GM21619 (cell line): ENCODE results near the gene MRPS18A.
A peak's percentile ranks its signal among the peaks of the same experiment; 100 is the strongest.

ENCODE experiments used
- ATAC-seq: cut with Tn5 transposase; IDR thresholded peaks from one replicate; pipeline ENCODE4 v1.9.1; 2021; ENCODE audit not compliant: unreplicated experiment

MRPS18A gene

DNA sequence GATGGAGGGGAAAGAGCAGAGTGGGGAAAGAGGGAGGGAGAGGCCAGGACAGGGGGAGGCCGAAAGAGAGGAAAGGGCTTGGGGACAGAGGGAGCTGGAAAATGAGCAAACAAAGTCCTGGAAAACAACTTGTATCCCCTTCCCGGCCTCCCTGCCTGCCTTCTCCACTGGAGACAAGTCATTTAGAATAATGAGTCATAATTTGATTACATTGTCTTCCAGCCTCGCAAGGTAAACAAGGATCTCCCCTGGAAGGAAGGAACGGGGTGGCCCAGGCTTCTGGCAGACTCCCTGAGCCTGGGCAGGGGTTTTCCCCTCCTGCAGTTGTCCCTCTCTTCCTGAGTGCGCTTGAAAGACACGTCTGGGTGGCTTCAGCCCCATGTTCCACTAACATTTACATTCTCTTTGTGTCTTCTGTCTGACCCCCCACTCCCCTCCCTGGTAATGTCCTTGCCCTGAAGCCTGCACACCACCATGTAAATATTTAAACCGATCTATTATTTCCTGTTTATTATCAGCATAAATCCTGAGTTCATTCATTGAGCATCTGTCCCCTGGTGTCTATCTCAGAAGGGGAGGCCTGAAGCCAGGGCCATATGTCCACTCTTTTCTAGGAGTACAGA, 12.1 kb upstream of the MRPS18A start:
- no peak for ATAC-seq

DNA sequence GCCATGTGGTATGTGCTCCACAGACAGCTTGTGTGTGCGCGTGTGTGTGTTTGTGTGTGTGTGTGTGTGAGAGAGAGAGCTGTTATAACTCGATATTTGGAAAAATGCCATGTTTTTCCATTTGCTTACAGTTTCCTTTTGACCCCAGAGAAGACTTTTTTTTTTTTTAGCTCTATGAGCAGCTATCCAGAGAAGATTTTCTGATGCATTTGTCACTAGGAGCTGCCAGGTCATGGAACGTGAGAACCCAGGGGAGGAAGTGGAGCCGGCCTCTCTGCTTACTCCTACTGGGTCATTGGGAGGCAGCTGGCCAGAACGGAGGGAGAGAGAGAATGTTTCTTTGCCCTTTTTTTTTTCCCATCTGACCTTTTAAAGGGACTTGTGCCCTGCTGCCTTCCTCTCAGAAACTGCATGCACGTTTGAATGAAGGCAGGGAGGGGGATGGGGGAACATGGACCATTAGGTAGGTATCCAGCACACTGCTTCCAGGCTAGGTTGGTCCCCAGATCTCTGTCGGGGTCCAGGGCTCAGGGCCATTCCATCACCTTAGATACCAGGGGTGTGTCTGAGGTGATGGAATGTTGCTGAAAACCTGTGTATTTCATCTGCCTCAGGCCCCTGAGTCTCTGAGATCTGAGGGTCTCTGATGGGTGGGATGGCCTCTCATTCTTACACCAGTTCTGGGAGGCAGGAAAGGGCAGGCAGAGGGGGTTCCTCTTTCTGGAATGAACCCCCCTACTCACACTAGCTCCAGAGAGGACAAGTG, 11.2 kb upstream of the MRPS18A start:
- ATAC-seq: no peak

DNA sequence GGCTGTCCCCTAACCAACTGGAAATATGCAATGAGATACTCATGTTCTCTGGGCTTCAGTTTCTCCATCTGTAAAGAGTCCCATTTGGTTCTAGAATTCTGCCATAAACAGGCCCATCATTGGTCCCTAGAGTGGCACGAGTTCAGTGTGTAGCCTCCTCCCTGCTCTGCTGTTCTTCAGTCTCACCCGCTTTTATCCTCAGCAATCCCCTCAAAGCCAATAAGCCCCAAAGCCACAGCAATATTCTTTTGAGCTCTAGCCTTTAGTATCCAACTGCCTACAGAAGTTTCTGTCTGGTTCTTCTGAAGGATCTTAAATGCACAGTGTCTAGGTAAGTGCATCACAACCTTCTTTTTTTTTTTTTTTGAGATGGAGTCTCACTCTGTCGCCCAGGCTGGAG, 9.8 kb upstream of the MRPS18A start:
- ATAC-seq: no peak

GRCh38 chr6:43695967-43696291, 8.3 kb upstream of the MRPS18A start:
- no peak for ATAC-seq

- ATAC-seq: no peak
Measured at GRCh38 chr6:43695215-43695966, 7.8 kb upstream of the MRPS18A start.

GRCh38 chr6:43689421-43689820, 1.8 kb upstream of the MRPS18A start:
- ATAC-seq: no peak

GRCh38 chr6:43687079-43687436, 533 bp downstream of the MRPS18A start:
- ATAC-seq: no peak

DNA sequence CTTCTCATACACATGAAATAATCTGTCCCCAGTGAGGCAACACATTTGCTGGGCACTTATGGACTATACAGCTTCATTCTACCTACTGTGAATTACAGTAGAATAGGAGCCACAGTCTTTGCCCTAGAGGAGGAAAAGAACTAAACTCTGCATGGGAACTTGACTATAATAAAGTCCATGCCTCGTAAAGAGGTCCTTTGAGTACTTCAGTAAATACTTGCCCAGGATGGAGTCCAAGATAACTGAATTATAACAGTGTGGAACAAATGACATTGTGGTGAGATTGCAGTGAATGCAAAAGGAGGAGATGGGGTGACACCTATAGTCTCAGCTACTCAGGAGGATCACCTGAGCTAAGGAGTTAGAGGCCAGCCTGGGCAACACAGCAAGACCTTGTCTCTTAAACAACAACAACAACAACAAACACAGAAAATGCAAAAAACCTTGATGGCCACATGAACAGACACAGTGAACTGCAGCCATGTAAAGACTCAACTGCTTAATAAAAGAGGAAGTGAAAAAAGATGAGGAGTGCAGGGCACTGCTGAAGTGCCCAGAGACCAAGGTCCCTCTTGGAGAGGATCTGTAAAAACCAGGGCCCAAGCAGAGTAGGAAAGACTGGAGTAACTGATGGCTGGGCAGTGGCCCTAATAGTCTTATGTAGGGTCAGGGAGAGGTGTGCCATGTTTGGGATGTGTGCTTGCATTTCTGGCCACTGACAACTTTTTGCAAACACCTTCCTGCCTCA, 3.7 kb downstream of the MRPS18A start:
- peak; percentile 67 for ATAC-seq

GRCh38 chr6:43682724-43683429, 4.7 kb downstream of the MRPS18A start:
- no peak for ATAC-seq

DNA sequence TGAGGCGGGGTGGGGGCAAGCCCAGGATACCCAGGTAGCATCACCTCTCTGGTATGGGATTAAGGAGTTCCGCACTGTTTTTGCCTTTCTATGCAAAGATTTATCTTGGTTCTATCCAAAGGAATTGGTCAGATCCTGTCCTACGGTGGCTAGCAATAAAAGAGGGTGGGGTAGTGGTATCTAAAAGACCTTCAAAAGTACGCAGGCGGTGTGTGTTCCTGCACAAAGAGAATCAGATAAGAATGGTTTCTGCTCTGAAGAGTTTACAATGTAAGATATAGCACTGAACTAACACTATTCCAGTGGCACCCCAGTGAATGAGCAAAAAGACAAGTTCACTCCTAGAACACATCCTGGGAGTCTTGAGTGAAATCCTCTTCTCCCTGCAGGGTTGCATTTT, 6.3 kb downstream of the MRPS18A start:
- no peak for ATAC-seq

GRCh38 chr6:43680308-43681200, 7.0 kb downstream of the MRPS18A start:
- ATAC-seq: no peak

DNA sequence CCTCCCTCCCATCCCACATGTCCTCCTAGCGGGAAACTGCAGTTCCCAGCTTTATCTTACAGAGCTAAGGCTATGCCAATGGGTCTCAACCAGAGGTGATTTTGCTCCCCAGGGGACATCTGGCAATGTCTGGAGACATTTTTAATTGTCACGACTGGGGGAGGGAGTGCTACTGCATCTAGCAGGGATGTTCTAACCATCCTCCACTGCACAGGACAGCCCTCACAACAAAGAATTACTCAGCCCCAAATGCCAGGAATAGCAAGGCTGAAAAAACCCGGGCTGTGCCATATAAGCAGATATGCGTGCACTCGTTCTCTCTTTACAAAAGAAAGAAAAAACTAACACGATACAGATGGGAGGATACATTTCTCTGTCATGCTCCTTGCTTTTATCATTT, 8.5 kb downstream of the MRPS18A start:
- no peak for ATAC-seq

DNA sequence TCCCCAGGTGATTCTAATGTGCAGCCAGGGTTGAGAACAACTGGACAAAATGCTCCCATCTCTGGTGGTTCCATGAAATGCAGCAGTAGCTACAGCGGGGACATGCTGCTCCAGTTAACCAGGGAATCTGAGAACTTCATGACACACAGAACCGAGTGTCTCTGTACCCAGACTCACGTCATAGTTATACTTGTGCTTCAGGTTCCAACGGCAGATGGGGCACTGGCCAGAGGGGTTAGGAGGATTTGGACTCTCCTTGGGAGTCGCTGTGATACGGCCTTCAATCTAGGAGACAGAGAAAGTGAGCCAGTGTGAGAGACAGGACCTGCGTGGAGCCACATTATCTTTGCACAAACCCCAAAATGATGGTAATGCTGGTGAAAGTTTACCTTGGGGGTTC, 9.2 kb downstream of the MRPS18A start:
- no peak for ATAC-seq

DNA sequence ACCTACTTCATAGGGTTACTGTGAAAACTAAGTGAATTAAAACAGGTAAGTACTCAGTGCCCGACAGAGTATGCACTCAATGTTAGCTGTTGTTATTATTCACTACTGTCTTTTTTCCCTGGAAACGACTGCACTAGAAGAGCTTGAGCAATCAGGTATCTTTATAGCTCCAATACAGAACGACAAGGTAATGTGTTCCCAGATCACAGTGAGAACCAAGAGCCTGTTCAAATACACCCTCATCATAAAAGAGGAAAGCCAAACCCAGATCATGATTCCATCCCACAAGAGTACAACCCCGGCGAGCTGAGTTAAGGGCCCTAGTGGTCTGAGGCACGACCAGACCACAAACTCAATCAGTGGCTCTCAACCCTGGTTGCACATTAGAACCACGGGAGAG, 9.8 kb downstream of the MRPS18A start:
- ATAC-seq: no peak

DNA sequence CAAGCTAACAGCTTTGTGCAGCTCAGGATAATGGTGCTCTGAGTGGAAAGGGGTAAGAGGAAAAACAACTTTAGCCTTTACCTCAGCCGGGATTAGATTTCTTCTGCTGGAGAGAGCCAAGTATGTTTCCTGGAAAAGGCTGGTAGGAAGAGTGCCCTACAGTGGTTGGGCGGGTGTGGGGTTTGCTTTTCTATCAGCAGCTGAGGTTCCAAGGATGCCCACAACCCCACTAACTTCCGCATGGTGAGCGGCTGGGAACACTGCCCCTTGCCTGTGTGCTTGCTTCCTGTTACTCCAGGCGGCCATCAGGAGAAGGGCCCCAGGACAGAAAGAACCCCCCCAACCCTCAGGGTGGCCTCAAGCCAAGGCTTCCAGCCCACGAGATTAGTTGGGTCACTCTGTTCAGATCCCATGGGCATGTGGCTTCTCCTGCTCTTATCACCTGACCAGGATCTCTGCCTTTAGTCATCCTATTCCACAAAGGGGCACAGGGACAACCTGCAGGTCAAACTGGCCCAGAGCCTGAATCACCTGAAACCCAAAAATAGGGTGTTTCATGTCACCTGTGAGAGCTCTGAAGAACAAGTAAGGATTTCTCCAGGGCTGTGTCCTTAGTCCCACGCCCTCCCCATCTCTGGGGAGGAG, 10.5 kb downstream of the MRPS18A start:
- no peak for ATAC-seq

- no peak for ATAC-seq
Measured at GRCh38 chr6:43674921-43675320, 12.7 kb downstream of the MRPS18A start.

DNA sequence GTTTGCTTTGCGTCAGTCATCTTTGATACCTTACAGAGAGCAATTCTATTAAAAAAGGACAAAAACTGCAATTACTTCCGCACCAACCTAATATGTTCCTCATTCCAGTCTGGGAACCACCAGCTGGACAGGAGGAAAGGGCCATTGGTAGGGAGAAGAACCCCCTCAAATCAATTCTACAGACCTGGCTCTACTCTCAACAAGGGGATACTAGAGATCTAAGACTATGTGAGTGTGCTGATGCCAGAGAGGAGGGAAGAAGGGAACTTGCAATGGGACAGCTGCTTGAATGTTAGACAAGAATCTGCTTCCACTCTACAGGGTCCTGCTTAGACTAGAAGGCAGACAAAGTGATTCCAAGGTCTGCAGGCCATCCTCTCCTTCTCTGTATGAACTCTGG, 13.3 kb downstream of the MRPS18A start:
- no peak for ATAC-seq

- no peak for ATAC-seq
Measured at GRCh38 chr6:43673444-43674084, 14.0 kb downstream of the MRPS18A start.
